Thyroid gland (tissue), 4 donors: ENCODE data around the gene CFL1.

Experiments
- POLR2A ChIP-seq, 2 donors: fragments of 450-650 bp; IDR thresholded peaks; one replicate each; pipeline ENCODE4 v1.6.1; 2017; ENCODE audit warnings: antibody characterized with exemption in 2 of 2, mild to moderate bottlenecking in 2 of 2, moderate library complexity in 1 of 2
- TF ChIP-seq, protein P1 (sequence below), 6 experiments: fragments of 200-600 bp in 3 of 6; fragments of 450-650 bp in 3 of 6; sonication (generic) in 3 of 6; IDR thresholded peaks; one replicate each; pipeline ENCODE4 v1.5.1; 2016 to 2019; ENCODE audit warnings: antibody characterized with exemption in 6 of 6, mild to moderate bottlenecking in 2 of 6, inconsistent platforms in 1 of 6, moderate library complexity in 1 of 6

- TF ChIP-seq POLR2A (IDR thresholded peaks at IDR 0.05) = no peak
- TF ChIP-seq, protein P1, sequence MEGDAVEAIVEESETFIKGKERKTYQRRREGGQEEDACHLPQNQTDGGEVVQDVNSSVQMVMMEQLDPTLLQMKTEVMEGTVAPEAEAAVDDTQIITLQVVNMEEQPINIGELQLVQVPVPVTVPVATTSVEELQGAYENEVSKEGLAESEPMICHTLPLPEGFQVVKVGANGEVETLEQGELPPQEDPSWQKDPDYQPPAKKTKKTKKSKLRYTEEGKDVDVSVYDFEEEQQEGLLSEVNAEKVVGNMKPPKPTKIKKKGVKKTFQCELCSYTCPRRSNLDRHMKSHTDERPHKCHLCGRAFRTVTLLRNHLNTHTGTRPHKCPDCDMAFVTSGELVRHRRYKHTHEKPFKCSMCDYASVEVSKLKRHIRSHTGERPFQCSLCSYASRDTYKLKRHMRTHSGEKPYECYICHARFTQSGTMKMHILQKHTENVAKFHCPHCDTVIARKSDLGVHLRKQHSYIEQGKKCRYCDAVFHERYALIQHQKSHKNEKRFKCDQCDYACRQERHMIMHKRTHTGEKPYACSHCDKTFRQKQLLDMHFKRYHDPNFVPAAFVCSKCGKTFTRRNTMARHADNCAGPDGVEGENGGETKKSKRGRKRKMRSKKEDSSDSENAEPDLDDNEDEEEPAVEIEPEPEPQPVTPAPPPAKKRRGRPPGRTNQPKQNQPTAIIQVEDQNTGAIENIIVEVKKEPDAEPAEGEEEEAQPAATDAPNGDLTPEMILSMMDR (IDR thresholded peaks at IDR 0.05) = no peak
Observed at GRCh38 chr11:65863889-65864705, 6.1 kb upstream of the CFL1 start.
